NCI-H1105 (cell line): ENCODE measurements around the gene ZNF234.
"Not testable (repeated sequence)": the region's sequence is repeated elsewhere in the genome, so short reads cannot be mapped to it uniquely, and the experiment has no call there.

ENCODE experiments used
- DNase-seq: peaks from one replicate; lab custom pipeline; 2025; lab: John Stamatoyannopoulos, UW

Gene ZNF234

GRCh38 chr19:44182145-44182544, 40.8 kb downstream of the ZNF234 start:
- no peak for DNase-seq

GRCh38 chr19:44190020-44190419, 48.7 kb downstream of the ZNF234 start:
- DNase-seq: no peak

- DNase-seq: no peak
Observed at GRCh38 chr19:44192127-44192526, 50.8 kb downstream of the ZNF234 start.

- no peak for DNase-seq
Observed at GRCh38 chr19:44196772-44197171, 55.4 kb downstream of the ZNF234 start.

- DNase-seq: no peak
Observed at GRCh38 chr19:44202470-44202869, 61.1 kb downstream of the ZNF234 start.

GRCh38 chr19:44202974-44203373, 61.6 kb downstream of the ZNF234 start:
- no peak for DNase-seq

- DNase-seq: not testable (repeated sequence)
Observed at GRCh38 chr19:44203877-44204276, 62.5 kb downstream of the ZNF234 start.

GRCh38 chr19:44204772-44205171, 63.4 kb downstream of the ZNF234 start:
- DNase-seq: no peak

GRCh38 chr19:44207126-44207803, 65.9 kb downstream of the ZNF234 start:
- peak; percentile 38 for DNase-seq
